Activated CD4-positive, CD25-positive, alpha-beta regulatory T cell treated with anti-CD3 and anti-CD28 coated beads, Interleukin-2, amount 50 U/mL, for 24 hours (primary cell): ENCODE data around the gene DSCAML1.

Experiments used
- ATAC-seq, 2 donors: fragments of 150-1000 bp; cut with Tn5 transposase; one replicate each; pipeline ENCODE4 v1.10.0; 2021; ENCODE audit warnings: mild to moderate bottlenecking in 1 of 2, moderate library complexity in 1 of 2

The DSCAML1 gene

DNA sequence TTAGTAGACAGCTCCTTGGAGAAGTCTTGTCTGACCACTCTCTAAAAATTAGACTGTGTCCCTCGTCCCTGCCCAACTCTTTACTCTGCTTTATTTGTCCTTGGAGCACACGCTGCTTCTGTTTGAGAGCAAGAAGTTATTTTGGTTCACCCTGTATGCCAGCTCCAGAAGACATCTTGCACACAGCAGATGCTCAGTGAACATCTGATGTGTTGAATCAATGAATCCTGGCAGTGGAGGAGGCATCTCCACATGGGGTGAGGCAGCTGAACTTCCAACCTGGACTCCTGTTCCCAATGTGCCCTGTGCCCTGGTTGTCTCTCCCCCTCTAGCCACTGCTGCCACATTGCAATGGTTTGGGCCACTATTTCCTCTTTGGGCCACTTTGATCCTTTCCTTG lies 255.8 kb downstream of the DSCAML1 start:
- ATAC-seq, result no peak

DNA sequence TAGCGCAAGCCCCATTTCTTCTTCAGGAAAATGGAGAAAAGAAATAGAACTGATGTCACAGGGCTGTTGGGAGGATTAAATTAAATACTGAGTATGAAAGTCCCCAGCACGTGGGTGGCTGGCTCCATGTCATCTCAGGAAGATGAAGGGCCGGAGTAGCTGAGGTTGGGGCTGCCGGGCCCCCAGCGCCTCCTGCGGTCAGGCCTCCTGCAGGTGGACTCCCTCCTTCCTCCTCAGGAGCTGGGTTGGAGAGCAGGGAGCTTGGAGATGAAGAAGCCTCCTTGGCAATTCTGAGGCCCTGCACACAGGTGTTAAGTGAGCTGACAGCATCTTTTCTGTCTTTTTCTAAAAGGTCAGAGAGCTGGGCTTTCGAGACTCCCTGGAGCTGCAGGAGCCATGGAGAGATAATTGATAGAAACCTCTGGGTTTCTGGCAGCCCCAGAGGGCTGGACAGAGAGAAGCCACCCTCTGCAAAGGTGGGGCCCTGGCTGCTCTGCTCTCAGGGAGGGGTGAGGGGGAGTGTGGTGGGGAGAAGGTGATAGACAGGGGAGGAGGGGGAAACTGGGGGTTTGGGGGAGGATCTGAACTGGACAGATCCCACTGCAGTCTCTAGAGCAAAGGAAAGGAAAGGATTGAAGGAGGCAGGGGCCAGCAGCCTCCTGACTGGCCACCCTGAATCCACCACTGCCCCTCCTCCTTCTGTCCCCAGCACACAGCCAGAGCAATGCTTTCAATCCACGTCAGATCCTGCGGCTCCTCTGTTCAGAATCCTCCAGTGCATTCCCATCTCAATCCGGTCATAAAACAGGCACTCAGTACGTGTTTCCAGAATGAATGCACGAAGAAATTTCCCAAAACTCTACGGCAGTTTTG lies 258.5 kb downstream of the DSCAML1 start:
- ATAC-seq, result no peak

DNA sequence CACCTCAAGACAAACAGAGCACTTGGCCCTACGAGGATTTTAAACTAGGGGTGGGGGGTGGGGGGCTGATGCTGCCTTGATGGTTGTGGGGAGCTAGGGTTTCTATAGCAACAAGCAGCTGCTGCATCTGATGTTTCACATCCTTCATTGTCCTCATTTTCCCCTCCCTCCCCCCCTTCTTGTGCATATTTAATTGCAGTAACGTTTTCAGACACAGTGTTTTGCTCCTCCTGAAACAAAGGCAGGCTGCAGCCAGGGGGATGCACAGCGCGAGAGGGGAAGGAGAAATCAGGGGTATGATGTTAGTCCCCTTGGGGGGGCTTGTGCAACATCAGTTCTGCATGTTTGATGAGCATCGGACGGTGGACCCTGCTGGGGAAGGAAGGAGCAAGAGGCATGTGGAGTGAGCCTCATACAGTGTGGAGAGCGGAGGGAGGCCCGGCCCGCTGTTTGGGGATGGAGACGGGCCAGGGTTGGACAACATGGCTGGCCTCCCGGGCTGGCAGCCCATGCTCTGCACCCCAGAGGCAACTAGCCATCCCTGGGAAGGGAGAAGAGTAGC lies 261.1 kb downstream of the DSCAML1 start:
- no peak for ATAC-seq

DNA sequence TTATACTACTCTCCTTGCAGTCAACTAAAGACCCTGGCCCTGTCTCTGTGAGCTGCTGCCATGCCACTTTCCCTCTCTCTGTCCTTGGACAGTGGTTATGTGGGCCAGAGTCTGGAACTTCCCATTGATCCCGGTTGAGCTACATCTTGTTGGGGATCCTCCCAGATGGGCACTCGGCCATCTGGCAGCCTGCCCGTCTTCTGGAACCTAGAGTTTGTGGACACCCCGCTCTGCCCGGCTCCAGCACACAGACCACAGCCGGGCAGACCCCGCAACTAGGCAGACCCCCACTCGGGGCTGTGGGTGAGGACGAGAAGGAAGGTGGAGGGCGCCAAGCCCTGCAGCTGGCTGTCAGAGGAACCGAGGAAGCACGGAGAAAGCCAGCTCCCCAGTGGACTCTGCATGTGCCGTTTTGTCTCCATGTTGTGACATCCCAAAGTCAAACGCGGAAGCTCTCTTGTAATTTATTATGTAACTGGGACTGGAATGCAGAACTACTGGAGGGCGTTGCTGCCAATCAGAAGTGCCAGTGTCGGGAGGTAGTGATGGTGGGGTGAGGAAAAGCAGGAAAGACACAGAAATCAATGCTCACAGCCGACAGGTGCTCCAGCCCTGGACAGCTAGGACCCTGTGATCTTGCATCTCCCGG lies 261.7 kb downstream of the DSCAML1 start:
- ATAC-seq, result no peak

DNA sequence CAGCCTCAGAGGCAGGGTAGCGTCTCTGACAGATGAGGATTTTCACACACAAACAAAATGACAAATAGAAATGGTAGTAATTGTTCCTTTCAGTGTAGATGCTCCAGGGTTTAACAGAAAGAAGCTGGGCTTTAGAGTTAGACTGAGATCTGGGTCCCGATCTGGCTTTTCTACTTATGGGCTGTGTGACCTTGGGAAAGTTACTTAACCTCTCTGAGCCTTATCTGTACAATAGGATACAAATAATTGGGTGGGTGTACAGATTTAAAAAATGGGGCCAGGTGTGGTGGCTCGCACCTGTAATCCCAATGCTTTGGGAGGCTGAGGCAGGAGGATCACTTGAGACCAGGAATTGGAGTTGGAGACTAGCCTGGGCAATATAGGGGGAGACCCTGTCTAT lies 264.4 kb downstream of the DSCAML1 start:
- no peak for ATAC-seq

DNA sequence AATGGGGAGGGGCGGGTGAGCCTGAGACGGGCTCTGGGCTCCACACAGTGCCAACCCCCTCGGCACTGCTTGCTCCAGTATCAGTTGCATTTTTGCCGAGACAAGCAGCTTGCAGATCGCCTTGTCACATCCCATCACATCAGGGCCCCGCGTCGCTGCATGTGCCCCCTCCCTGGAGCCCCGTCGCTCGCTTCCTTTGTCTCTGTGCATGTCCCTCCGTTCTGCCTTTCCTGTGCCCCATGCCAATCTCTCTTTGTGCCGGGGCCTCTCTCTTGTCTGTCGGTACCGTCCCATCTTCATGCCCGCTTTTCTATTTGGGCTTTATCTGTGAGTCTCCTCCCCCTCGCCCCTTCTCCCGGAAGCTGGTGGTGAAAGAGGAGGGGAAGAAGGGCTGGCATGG lies 267.2 kb downstream of the DSCAML1 start:
- ATAC-seq, result no peak

DNA sequence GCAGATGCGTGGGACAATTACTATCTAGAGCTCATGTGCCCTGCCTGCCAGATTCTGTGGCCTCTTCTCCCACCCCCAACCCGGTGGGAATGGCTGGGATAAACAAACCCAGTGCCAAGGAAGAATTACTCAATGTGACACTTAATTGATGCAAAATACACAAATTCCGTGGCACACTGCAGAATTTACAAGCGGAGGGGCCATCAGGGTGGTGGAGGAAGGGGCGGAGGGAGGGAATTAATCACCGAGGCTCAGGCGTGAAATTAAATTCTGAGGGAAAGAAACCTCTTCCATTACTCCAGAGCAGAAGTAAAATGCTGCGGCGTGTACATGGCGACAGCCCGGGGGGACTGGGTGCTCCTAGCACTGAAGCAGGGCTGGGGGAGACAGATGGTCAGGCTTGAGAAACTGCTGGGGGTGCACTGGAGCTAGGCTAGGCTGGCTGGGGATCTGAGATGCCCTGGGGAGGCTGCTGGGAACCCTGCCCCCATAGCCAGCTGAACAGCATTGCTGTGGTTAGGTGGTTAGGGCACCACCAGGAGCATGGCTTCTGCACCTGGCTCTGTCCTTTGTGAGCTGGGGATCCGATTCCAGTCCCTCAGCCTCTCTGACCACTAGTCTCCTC lies 268.8 kb downstream of the DSCAML1 start:
- no peak for ATAC-seq

DNA sequence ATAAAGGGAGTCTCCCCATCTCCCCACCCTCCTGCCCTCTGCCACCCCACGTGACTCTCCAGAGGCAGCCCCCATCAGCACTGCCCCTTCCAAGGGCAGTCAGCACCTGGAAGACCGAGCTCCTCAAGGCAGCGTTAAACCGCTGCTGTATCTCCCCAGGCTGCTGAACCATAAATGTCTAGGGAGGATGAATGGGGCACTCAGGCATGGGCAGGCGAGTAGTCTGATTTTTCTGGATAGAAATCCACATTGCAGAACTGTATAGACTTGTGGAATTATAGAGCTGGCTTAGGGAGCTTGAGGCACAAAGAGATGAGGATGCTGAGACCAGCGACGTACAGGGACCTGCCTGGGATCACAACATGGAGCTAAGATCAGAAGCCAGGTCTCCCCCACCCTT lies 269.7 kb downstream of the DSCAML1 start:
- ATAC-seq, result no peak

DNA sequence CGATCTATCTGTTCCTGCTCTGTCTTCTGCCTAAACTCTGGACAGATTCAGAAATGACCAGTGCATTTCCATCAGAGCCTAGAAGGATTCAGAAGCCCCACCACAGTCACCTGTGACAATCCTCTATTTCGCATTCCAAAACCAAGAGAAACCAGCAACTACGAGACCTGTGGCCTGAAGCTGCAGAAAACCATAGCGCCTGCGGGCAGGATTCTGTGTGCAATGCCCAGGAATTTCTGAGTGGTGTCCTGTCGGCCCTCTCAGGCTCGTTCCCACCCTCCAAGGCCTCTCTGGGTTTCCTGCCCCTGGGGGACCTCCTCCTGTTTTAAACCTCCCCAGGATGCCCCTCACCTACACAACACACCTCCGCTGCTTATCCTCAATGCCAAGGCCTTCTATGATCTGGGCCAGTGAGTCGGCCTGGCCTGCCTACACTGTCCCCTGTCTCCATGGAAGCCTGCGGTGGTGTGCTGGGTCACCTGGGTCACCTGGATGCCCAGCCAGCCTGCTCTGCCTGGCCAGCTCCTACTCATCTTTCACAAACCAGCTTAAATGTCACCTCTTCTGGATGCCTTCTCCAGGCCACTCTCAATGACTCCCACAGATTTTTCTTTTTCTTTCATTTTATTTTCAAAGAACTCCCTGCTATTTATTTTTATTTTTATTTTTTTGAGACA lies 271.0 kb downstream of the DSCAML1 start:
- ATAC-seq, result no peak

DNA sequence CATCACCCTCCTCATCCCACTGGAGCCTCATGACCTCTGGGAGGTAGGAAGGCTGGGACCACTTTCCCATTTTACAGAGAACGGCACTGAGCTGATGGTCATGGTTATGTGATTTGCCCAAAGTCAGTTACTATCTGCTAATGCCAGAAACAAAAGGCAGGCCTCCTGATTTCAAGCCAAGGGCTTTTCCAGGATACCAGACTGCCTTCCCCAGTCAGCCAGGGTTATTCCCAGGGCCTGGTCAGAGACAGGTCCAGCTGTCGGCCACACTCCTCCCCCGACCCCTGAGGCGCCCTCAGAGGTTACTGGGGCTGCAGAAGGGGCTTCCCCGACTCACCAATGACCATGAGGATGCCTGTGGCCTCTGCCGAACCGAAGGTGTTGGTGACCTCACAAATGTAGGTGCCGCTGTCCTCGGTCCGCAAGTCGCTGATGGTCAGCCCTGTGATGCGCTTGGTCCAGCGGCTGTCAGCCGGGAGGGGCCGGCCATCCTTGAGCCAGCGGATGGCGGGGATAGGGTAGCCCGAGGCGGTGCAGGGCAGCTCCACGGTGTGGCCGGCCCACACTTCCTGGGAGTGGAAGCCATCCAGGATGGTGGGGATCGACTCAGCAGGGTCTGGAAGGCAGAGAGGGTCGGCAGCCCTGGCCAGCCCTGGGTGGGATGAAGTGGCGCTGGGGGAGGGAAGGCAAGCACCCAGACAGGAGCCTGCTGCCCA lies 272.4 kb downstream of the DSCAML1 start:
- ATAC-seq, result no peak

DNA sequence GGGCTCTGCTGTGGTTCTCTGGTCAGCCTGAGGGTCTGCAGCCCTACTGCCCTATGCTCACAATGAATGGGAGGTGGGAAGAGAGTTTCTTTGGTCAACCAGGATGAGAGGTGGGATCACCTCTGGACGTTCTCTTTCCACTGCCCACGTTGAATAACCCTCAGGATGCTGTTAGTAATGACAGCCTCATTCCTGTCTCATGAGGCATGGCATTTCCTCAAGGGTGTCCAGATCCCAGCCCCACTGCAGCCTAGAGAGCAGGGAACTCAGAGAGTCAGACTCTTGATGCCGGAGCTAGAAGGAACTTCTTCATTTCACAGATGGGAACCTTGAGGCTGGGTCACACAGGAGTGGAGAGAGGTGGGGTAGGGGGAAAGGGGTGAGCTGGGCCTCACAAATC lies 273.3 kb downstream of the DSCAML1 start:
- ATAC-seq, result no peak

DNA sequence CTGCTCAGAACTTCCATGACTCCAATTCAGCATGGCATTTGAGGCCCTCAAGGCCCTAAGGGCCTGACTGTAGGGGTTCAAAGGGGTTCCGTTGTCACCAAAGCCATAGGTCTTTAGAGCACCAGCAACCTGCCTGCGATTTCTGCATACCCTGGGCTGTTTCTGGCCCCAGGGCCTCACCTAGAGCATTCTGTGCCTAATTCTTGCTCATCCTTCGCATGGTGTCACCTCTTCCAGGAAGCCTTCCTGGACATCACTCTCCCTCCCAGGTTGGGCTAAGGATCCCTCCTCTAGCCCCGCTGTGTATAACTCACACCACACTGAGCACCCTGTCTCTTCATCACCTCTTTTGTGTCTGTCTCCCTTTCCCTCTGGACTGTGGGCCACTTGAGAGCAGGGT lies 275.0 kb downstream of the DSCAML1 start:
- ATAC-seq, result no peak

DNA sequence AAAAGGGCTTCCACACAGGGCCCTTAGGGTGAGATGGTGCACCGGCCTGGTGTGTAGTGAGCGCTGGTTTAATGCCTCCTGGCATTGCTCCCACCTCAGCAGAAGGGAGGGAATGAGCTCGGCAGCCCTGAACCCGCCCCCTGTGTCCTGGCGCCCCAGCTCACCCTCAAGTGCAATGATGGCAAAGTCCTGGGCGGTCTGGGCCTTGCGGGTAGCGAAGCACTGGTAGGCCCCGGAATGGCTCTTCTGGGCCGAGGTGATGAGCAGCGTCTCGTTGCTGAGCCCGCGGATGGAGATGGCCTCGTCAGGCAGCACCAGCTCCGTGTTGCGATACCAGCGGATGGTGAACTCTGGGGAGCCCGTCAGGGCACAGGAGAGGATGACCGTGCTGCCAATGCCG lies 276.1 kb downstream of the DSCAML1 start:
- no peak for ATAC-seq

DNA sequence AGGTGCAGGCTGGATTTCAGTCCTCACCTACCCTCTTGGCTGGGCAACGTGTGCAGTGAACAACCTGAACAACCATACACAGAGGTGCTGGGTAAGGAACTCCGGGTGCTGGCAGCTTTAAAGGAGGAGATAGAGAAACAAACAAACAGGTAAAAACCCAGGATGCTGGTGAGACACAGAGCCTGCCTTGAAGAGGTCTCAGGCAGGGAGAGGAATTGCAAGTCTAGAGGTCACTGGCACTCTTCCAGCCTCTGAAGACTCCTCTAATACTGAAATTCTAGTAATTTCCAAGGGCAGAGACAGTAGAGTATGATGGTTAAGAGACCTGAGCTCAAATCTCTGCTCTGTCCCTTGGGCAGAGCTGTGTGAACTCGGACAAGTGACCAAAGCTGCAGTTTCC lies 276.8 kb downstream of the DSCAML1 start:
- ATAC-seq, result no peak

DNA sequence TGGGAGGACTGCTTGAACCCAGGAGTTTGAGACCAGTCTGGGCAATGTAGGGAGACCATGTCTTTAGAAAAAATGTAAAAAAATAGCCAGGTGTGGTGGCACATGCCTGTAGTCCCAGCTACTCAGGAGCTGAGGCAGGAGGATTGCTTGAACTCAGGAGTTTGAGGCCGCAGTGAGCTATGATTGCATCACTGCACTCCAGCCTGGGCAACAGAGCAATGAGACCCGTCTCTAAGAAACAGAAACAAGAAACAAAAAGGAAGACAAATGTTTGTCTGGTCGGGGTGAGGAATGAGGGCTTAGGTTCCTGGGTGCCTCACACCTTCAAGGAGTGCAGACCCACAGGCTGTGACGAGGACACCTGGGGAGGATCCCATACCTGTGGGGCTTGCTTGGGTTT lies 277.4 kb downstream of the DSCAML1 start:
- no peak for ATAC-seq

DNA sequence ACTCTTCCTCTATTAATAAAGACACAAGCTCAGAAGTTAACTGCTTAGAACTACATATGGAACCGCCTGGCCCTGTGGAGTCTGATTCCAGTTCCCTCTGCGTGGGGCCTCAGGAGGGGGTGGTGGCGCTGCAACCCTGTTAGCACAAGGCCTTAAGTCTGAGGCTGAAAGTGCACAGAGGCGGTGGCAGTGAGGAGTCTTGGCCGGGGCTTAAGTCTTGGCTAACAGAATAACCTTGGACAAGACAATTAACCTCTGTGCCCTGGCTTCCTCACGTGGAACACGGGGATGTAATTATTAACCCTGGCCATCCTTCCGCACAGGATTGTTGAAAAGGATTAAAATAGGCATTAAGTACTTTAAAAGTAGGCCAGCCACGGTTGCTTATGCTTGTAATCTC lies 277.8 kb downstream of the DSCAML1 start:
- ATAC-seq, result no peak

DNA sequence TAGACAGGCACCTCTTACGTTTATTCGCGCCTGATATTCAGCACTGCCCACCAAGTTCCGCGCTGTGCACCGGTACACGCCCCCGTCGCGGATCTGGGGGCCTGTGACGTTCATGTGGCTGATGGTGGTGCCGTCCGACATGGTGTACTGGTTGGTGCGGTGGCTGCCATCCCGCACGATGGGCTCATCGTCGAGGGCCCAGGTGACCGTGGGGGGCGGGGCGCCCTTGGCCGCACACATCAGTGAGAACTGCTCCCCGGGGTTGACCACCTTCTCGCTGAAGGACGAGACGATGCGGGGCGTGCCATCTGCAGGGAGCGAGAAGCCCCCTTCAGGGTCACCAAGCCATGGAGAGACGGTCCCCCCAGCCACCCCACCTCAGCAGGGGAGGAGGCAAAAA lies 278.6 kb downstream of the DSCAML1 start:
- no peak for ATAC-seq

DNA sequence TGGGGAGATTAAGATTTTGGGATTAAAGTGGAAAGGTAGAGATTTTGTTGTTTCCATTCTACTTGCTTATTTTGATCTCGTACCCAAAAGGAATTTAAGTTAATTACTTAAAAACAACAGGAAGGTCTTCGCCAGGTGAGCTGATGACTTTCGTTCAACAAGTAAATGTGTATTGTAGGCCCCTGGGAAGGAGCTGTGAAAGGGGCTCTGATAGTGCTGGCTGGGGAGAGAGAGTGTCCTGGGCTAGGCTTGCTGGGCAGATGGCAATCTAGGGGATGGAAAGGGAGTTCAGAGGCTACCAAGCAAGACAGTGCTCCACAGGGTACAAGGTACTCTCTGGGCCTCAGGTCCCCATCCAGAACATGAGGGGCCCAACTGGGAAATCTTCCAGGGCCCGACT lies 279.9 kb downstream of the DSCAML1 start:
- no peak for ATAC-seq

DNA sequence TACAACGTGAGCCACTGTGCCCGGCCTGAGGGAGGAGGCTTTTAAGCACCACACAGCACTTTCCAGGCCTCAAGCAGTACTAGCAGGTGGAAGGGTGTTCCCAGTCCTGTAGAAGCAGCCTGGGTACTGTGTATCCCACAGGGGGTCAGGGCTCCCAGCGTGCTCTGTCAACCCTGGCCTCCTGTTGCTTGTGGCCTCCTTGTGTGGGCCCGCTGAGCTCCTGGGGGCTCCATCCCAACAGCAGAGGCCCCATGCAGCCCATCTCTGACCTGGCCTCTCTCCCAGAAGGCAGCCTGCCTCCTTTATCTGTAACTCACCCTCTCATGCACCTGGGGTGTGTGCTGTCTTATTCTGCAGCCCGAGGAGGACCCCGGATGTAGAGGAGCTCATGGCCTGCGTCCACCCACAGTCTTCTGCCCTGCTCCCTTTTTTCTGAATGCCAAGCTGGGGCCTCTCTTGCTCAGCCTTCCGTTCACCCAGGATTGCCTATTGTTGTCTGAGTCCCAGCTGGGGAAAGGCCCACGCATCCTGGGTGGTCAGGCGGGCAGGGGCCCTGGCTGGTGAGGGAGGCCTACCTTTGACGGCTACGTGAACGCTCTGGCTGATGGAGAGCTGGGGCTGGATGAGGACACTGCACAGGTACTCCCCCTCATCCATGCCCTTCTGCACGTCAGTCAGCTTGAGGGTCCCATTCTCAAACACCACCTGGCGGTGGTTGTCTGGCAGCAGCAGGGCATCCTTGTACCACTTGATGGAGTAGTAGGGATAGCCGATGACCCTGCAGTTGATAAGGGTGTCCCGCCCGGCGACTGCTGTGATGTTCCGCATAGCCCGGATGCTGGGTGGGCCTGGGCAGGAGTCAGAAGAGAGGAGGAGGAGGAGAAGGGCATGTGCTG lies 280.9 kb downstream of the DSCAML1 start:
- no peak for ATAC-seq

DNA sequence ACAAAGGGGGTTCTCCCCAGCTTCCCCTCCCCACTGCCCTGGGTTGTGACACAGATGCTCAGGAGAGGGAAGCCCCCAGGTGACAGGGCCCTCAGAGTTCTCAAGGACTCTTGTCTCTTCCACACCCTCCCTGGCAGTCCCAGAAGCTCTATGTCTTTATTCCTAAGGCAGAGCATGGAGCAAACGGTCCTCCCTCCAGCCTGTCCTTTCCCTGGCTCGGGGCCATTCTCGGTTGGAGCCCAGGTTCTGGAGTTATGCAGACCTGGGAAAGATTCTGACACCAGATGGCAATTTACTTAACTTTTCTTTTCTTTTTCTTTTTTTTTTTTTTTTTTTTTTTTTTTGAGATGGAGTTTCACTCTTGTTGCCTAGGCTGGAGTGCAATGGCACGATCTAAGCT lies 282.8 kb downstream of the DSCAML1 start:
- no peak for ATAC-seq

DNA sequence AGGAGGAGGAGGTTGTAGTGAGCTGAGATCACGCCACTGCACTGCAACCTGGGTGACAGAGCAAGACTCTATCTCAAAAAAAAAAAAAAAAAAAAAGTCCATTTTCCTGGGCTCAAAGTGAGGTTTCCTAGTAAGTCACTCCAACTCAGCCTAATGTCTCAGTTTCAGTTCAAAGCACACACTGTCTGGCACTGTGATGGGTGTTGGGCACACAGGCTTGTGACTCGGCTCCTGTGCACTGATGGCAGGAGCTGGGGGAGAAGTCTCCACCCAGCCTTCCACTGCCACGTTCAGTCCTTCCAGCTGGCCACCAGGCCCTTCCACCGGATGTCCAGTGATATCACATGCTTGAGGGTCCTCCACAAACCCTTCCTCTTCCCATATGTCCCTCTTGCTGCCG lies 283.4 kb downstream of the DSCAML1 start:
- no peak for ATAC-seq
